AML-193 (cell line): ENCODE measurements around the gene OLFM3.

ENCODE experiments used
- DNase-seq, 2 experiments: peaks; one replicate each; lab custom pipeline; 2025; lab: John Stamatoyannopoulos, UW

OLFM3 gene

DNA sequence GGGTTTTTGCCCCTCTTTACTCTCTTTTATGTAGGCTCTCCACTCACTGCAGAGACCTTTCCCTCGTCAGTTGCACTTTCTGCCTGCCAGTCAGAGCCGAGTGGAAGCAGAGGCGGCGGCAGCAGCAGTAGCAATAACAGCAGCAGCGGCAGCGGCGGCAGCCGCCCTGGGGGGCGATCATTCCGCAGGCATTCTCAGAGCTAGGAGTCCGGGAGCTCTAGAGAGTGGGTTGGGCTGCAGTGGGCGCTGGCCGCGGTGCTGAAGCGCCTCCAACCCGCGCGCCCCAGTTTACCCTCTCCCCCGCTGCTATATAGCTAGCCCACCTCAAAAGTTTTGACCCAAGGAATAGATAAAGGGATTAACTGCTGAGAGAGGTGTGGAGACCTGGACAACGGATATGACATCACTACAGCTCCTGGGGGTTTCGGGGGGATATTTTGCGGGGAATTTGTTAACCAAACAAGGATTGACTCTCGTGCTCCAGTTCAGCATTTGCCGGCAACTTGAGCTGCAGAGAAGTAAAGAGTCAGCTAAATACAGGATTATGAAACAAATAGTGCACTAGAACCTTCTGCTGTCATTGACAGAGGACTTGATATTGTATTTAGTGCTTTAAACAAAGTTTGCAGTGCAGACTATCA is at the start of gene OLFM3:
Gene OLFM3, minus strand, starts transcription at position 102 of the 641 bp plus-strand sequence.
- DNase-seq = no peak

DNA sequence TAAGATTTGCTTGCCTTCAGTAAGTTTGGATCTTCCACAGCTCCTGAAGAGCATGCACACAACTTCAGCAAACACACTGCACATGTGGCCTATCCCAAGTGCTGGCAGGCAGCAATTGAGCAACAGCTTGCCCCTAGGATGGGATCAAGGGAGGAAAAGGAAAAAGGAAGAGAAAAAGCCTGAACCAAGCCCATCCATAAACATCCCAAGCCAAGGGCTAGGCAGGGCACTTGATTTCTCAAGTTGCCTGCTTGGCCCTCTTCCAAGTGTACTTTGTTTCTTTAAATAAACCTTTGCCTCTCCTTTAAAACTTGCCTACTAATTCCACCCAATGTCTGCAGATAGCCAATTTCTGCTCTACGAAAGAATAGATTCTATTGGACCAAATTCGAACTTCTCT is 49.0 kb upstream of the OLFM3 start:
- DNase-seq = no peak

DNA sequence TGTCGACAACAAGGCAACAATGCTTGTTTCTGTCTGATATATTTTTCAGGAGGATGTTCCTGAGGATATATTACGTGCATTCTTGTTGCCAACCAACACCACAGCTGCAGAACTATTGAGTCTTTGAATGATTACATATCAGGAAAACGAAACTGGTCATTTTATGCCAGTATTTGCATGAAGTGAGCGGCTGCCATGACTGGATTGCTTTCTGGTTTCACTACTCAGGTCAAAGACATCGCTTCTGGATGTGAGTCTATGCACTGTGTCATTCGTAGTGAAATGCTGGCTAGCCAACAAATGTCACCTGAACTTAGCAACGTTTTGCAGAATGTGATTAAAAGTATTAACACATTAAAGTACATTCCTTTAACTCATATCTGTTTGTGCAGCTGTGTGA is 35.8 kb upstream of the OLFM3 start:
- no peak for DNase-seq

DNA sequence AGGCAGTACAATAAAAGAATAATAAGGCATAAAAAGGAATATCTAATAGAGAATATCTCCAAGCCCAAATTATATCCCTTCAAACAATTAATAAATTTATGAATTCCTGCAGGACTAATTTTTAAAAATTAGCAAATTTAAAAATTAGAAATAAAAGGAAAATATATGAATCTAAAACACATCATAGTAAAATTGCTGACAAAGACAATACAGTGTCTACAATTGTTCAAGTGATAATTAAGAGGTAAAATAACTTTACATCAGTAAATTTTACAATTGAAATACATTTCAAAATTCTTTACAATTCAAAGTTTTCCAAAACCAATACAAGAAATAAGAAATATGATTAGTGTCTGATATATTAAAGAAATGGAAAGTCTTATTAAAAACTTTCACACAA is 22.8 kb upstream of the OLFM3 start:
- DNase-seq = no peak

DNA sequence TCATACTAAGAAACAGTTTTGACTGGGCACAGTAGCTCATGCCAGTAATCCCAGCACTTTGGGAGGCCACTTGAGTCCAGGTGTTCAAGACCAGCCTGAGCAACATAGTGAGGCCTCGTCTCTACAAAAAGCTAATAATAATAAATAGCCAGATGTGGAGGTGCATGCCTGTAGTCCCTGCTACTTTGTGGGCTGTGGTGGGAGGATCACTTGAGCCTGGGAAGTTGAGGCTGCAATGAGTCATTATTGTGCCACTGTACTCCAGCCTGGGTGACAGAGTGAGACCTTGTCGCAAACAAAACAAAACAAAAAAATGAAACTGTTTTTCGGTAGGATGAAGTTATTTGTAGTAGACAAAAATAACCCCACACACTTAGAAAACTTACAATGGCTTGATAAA is 19.0 kb upstream of the OLFM3 start:
- DNase-seq = no peak

DNA sequence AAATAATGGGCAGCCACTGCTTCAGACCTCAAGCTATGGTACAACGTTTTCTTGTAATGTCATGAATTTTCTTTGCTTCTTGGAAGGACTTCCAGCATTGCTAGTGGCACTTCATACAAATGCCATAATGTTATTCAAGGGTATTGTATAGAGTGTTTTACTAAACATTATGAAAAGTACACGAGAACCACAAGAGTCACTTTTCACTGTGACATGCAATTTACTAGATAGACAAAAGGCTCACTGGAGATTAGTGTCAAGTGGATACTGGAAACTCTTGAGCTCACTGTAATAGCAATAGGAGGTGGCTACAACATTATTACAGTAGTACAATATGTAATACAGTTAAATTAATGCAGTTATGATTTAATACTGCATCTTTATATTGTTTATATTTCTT is 5.3 kb upstream of the OLFM3 start:
- DNase-seq = no peak

DNA sequence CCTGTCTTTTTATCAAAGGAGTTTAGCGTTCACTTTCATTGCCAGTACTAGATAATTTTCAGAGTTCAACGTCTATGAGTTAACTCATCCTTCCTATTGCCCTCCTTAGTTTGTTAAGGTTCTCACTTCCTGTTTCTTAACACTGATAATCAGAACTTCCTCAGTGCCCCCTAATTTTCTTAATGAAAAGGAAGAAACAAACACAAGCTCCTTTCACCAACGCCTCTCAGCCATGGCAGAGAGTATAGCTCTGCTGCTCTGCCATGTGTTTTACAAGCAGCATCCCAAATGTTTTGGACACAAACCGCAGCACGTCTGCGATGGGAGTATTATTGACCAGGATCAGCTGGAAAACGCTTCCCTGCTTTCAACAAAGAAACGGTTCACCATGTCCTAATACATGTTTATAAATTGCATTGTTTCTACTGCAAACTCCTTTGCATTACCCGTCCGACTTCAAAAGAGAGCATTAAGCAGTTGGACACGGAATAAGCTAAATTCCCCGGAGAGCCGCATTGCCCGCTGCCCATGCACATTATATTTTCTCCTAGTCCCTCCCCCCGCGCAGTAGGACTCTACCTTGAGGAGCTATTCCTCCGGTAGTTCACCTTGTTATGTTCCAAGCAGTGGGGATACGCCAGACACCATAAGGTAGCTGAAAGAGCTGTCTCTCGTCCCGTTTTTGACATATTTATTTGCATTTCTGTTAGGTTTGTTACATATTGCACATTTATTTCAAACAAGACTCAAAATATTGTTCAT is 561 bp downstream of the OLFM3 start:
- DNase-seq = no peak

DNA sequence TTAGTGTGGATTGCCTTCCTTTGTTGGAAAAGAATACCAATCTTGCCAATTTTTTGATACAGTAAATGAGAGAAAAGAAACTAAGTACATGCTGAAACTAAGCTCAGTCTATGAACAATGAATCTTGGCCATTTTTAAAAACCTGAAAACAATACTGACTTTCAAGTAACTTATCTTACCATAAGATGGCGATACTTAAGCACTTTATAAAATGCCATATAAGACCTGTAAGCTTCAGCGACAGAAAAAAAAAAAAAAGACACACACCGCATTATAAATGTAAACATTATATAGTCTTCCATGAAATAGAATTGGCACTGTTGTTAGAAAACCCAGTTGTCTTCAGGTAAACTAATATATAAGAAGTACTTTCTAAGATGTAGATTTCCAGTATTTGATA is 3.0 kb downstream of the OLFM3 start:
- peak; percentile 0 to 10 for DNase-seq

DNA sequence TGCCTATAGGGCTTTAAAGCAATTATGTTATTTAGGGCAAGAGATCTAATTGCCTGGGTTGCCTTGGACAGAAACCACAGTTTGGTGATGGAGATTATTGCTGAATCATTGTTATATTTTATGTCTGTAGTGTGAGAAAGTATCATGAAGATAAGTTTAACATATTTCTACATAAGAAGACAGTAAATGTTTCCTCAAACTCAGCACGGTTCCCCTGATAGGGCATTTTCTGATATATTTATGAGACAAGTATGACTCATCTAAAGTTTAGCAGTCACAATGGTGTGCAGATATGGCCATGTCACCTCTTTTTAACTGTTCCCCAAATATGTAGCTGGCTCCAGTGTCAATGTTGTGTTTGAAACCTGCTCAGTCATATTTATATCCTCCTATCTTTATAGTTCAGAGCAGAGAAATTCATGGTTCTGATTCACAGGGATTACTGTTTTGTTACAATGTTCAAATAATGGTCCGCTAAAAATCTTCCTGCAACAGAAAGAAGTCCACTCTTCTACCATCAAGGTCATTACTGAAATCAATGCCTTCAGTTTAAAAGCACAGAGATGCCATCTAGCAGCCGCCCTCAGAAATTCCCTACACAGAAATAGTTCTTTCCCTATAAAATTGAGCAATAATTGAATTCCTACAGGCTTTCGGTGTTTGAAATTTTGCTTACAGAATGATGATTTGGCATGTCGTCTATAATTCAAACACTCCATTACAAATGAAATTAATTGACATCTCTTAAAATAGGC is 3.7 kb downstream of the OLFM3 start:
- no peak for DNase-seq

DNA sequence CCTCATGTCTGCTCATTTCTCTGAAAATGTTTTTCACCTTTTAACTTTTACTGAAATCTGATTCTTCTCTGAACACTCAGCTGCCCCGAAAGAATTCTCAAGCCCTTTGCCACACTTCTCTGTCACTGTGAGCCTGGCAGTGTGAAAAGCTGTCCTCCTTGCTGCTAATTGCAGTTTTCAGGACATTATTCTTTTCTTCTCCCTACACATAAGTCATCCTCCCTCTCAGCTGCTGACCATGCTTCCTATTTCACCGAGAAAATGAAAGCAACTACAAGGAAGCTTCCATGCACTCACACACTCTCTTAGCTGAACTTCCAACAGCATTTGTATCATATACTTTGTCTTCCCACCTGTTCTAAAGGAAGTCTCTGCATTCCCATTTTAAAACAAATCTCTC is 15.8 kb downstream of the OLFM3 start:
- no peak for DNase-seq

DNA sequence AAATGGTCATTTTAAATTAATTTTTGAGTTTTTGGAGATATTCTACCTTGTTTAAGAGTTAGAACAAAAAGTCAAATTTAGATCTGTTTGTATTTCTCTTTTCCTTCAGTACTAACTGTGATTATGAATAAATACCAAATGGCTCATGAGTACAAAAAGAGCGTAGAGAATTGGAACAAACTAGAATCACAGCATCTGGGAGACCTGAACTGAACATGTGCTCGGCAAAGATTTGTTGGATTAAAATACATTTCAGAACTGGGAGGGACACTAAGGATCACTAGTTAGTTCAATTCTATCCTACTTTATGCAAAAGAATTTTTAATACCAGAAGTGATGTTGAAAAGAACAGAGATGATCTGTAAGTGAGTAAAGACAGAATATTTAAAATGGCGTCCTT is 19.5 kb downstream of the OLFM3 start:
- DNase-seq = no peak

DNA sequence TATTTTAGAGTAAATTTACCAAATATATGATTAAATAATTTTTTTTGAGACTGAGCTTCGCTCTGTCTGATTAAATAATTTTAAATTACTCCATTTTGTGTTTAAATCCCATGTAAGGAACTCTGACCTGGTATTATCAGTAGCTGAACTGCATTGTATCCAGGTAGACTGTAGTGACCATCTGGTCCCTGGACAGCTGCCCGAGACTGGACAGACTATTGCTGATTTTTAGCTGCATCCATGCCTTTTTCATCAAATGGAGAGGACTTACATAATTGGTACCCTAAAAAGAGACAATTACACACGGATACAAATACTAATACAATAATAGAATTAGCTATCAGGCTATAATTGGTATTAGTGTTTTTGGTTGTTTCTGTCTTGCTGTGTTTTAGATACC is 20.6 kb downstream of the OLFM3 start:
- no peak for DNase-seq

DNA sequence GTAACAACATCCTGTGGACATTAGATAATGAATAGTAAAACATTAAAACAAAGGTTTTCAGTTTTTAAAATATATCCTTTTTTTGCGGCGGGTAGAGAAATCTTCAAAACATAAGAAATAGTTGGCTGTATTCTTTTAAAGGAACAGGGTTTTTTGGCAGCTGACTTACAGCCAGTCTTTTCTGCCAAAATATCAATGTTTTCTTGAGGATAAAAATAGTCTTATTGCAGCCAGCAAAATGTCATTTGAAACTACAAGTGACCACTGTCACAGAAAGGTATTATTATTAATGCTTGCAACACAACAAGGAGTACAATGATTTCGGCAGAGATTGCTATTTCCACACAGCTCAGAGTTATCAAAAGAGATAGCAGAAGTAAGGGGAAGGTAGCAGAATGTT is 21.4 kb downstream of the OLFM3 start:
- DNase-seq = no peak

DNA sequence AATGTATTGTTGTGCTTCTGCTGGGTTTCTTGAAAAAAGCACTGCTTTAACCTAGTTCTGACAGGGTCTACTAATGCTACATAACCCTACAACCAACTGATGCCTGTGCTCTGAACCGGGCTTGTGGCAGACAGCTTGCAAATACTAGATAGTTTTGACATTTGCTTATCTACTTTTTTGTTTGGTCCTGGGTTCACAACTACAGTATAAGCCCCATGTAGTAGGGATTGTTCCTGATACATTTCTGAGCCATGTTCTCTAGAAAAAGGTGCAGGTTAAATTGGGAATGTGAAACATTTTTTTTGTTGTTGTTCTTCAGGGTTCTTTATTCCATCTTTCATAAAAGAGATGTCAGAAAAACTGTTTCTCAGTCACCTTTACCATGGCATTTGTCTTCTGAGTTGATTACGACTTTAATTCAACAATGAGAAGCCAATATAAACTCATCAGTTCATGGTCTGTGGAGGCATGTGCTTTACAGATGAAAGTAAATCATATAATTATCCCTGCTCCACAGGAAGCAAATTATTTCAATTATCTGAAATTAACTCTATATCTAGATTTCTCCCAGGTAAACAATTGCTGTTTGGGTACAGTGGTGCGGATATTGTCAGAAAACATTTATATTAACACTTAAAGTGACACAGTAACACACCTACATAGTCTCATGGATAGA is 22.0 kb downstream of the OLFM3 start:
- no peak for DNase-seq

DNA sequence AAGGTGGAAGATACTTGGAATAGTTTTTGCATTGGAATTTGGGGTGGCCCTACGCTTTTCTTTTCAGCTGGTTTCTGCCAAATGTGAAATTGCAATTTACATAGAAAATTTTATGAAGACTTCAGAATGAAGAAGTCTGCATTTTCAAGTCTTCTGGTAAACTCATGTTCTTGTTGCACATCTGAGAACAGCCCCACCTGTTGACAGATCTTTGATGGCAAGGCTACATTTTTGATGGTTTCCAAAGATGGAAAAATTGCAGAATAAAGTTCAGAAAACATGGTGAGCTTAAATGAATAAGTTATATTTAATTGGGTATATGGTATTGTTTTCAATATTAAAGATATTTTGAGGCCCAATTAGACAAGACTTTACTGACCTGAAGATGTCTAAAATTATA is 25.4 kb downstream of the OLFM3 start:
- no peak for DNase-seq

DNA sequence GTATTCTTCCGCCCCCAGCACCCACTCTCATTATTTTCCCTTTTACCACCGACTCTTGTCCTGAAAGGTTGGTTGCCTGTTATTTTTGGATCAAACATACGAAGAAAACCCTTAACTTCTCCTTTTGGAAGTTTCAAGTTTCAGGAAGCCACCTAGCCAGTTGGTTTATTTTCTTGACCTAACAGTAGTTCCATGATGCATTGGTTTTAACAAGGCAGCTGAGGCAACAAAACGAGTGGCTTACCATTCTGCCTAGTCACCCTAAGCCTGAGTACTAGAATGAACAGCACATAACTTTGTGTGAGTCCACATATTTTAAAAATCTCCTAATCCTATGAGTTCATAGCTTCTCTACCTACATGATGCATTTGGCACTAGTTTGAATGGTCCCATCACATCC is 28.9 kb downstream of the OLFM3 start:
- no peak for DNase-seq

DNA sequence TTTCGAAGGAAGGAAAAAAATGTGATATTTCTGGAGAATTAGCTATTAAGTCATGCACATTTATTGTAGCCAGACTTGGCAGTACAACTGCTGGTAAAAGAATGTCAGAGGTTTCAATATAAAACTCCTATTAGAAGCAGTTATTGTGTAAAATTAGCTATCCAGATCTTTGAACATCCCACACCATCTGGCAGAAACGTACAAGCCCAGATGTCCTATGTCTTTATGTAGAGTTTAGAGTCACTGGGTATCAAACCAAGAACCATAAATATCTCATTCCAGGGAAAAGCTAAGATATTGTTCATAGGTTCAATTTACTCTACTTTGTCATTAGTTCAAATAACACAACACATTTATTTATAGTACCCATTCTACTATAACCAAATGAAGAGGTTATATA is 31.4 kb downstream of the OLFM3 start:
- DNase-seq = no peak

DNA sequence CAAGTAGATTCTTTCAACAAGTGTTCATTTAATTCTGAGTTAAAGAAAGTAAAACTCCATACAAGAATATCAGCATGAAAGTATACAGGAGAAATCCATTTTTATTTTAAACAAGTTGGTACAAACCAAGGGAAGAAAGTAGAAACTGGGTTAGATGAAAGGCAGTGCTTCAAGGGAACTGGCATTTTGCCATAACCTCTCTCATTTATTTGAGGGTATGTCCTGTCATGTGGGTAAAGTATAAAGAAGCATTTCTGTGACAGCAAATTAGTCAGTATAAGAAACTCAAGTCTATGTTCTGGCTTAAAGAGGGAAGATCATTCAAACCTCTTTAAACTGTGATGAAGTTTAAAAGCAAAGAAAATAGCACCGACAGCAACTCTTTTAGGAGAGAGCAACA is 32.0 kb downstream of the OLFM3 start:
- no peak for DNase-seq

DNA sequence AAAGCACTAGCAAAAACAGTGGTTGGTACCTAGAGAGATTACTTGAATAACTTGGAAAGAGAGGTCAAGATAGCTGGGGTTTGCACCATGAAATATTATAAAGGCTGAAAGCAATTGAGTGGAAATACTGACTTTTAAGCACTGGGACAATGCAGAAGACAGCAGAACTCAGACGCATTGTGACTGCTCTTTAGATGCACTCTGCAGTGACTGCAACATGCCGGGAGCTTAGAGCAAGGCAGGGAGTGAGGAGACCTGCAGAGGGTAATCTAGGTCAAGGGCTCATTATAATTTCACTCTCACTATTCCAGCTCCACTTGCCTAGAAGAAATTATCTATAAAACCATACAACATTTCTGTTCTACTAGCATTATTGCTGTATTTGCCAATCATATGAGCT is 36.6 kb downstream of the OLFM3 start:
- no peak for DNase-seq

DNA sequence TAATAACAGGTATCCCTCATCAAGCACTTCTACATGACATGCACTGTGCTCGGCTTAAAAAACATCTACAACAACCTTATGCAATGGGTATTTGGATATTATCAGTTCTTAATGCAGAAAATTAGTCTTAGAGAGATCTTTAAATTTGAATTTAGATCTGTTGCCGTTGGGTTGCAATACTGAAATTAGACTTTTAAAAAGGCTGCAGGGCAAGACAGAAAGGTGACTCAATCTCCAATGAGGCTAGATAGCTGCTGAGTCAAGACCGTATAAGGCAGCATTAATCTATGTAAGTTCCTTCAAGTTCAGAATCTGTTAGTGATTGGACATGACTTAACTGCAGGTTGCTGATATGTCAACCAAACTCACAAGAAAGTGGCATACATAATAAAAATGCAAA is 37.3 kb downstream of the OLFM3 start:
- no peak for DNase-seq

DNA sequence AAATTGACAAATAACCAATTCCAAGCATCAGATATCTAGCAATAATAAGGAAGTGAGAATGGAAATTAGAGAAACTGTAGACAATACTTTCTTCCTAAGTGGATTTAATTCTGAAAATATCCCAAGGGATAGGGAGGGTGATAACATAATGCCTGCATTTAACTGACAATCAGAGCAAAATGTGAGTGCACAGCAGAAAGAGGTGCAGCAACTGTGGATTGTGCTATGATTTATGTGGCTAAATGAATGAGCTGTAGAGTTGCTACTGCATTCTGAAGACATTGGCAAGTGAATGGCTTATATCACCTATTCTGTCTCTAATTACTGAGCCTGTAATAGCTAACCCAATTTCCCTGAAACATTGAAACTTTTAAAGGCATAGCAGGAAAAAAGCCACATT is 39.0 kb downstream of the OLFM3 start:
- DNase-seq = no peak

DNA sequence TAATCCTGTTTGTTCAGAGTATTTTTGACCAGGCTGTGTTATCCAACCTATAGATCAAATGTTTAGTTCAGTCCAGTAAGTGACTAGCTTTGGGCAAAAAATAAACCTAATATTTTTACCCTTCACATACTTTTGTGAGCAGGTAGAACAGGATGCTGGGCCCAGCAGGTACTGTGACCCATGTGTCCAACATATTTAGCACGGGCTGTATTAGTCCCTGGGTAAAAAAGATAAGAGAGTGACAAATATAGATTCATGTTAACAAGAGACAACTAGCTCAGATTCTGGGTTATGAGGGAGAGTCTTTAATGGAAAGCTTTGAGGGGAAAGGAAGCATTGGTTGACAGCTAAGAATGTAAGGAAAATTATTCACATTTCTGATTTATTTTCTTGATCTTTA is 43.1 kb downstream of the OLFM3 start:
- DNase-seq = no peak

DNA sequence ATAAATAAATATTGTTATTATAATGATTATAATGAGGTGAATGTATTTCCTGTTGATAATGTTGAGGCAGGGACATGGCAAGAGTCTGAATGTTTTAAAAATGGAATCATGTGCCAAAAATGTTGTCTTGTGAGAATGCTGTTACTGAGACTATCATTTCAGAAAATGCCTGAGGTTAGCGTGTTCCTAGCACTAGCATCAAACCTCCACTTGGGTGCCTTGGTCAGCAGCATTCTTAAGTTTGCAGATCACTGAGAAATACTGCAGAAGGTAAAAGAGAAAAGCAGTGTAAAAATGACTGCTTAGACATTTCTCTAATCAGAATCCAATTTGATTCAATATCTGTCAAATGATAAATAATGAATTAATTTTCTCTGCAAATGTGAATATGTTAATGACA is 50.8 kb downstream of the OLFM3 start:
- no peak for DNase-seq
